H1 (cell line): ENCODE measurements around the gene TMEM106A. TPM values are rescaled to one million over a fixed set of nuclear protein-coding genes. Genes with fewer than 3 reads are reported as not detected.
"Not testable (repeated sequence)": the region's sequence is repeated elsewhere in the genome, so short reads cannot be mapped to it uniquely, and the experiment has no call there.

Source experiments
- CTCF ChIA-PET: fragments of 300-600 bp; sonication (Branson Sonifier 250); formaldehyde crosslinking; loops from one replicate; lab custom pipeline; 2021; ENCODE audit not compliant: partially characterized antibody; lab: Charles Lee
- POLR2A ChIA-PET: fragments of 300-600 bp; sonication (Branson Sonifier 250); formaldehyde crosslinking; loops from one replicate; lab custom pipeline; 2021; ENCODE audit warnings: inconsistent platforms; ENCODE audit not compliant: partially characterized antibody; lab: Charles Lee
- DNase-seq, 2 experiments: peaks; one replicate each; pipeline versions ENCODE4 v3.0.0 to v3.0.0-alpha.2; 2010 to 2022; ENCODE audit warnings: low spot score in 2 of 2, low read depth in 1 of 2, mixed read lengths in 1 of 2
- FAIRE-seq: peaks from 2 replicates; lab custom pipeline; 2011; peaks lifted over from hg19 to GRCh38; lab: Jason Lieb, UNC
- H2AFZ ChIP-seq: 2 replicates; pipeline ENCODE4 v1.8.1; 2012; ENCODE audit warnings: low read length, inconsistent platforms
- H2AK5ac ChIP-seq: 2 replicates; pipeline ENCODE4 v1.6.1; 2013; ENCODE audit warnings: low read depth, low read length
- H2BK120ac ChIP-seq: replicated peaks from 2 replicates; pipeline ENCODE3; 2013; ENCODE audit warnings: low read depth, low read length, inconsistent platforms
- H2BK12ac ChIP-seq: 2 replicates; pipeline ENCODE4 v1.6.1; 2013; ENCODE audit warnings: low read depth, low read length
- H2BK15ac ChIP-seq: 2 replicates; pipeline ENCODE4 v1.6.1; 2013; ENCODE audit warnings: low read length
- H2BK20ac ChIP-seq: 2 replicates; pipeline ENCODE4 v1.6.1; 2013; ENCODE audit warnings: low read length
- H2BK5ac ChIP-seq: 2 replicates; pipeline ENCODE4 v1.6.1; 2013; ENCODE audit warnings: low read depth, low read length
- H3K14ac ChIP-seq: 2 replicates; pipeline ENCODE4 v1.6.1; 2013; ENCODE audit warnings: inconsistent platforms; ENCODE audit not compliant: insufficient read length
- H3K18ac ChIP-seq: 2 replicates; pipeline ENCODE4 v1.6.1; 2013; ENCODE audit warnings: low read length; ENCODE audit errors: extremely low read depth
- H3K23ac ChIP-seq: 2 replicates; pipeline ENCODE4 v1.6.1; 2013; ENCODE audit warnings: inconsistent platforms; ENCODE audit not compliant: insufficient read length
- H3K23me2 ChIP-seq: 2 replicates; pipeline ENCODE4 v1.6.1; 2013; ENCODE audit warnings: low read depth, low read length
- H3K27ac ChIP-seq: 2 replicates; pipeline ENCODE4 v1.6.1; 2011; ENCODE audit warnings: low read depth, low read length, inconsistent platforms
- H3K27me3 ChIP-seq, 4 experiments: replicated peaks in 1 of 4; 1 replicate in 1 of 4; 2 replicates in 3 of 4; pipeline versions ENCODE4 v1.6.1 to v1.8.1; 2011 to 2013; ENCODE audit warnings: low read length in 3 of 4, mild to moderate bottlenecking in 3 of 4, inconsistent platforms in 2 of 4, mixed read lengths in 2 of 4, moderate library complexity in 1 of 4; ENCODE audit not compliant: control insufficient read depth in 3 of 4, insufficient read depth in 3 of 4; ENCODE audit errors: extremely low read depth in 1 of 4
- H3K36me3 ChIP-seq, 4 experiments: 2 replicates each; pipeline versions ENCODE4 v1.6.1 to v1.8.1; 2011 to 2013; ENCODE audit warnings: mild to moderate bottlenecking in 4 of 4, low read length in 3 of 4, moderate library complexity in 2 of 4, control low read depth in 1 of 4, inconsistent platforms in 1 of 4; ENCODE audit not compliant: insufficient read depth in 4 of 4, control insufficient read depth in 2 of 4
- H3K4ac ChIP-seq: replicated peaks from 2 replicates; pipeline ENCODE3; 2013; ENCODE audit warnings: low read length, low read depth, mixed read lengths, inconsistent platforms; ENCODE audit not compliant: insufficient read length
- H3K4me1 ChIP-seq, 4 experiments: replicated peaks in 1 of 4; 1 replicate in 1 of 4; 2 replicates in 3 of 4; pipeline versions ENCODE4 v1.6.1 to v1.8.1; 2011 to 2013; ENCODE audit warnings: low read length in 3 of 4, inconsistent platforms in 2 of 4, mixed read lengths in 1 of 4; ENCODE audit not compliant: insufficient read depth in 4 of 4, control insufficient read depth in 3 of 4
- H3K4me2 ChIP-seq, 2 experiments: 2 replicates each; pipeline versions ENCODE4 v1.6.1 to v1.8.1; 2011 to 2013; ENCODE audit warnings: low read depth in 2 of 2, low read length in 2 of 2, control low read depth in 1 of 2, inconsistent platforms in 1 of 2, mild to moderate bottlenecking in 1 of 2; ENCODE audit not compliant: insufficient read depth in 1 of 2
- H3K4me3 ChIP-seq, 4 experiments: fragments of 200-600, 300-600 bp in 1 of 4; sonication (generic), shearing (Covaris generic), sonication (Bioruptor Twin) in 1 of 4; 2 replicates each; pipeline versions ENCODE4 v1.5.1 to v1.8.1; 2011 to 2016; ENCODE audit warnings: low read length in 4 of 4, low read depth in 3 of 4, control low read depth in 2 of 4, inconsistent platforms in 2 of 4, mild to moderate bottlenecking in 2 of 4, mixed read lengths in 1 of 4, moderate library complexity in 1 of 4; ENCODE audit not compliant: insufficient read depth in 2 of 4; ENCODE audit errors: extremely low read depth in 1 of 4
- H3K56ac ChIP-seq: replicated peaks from 2 replicates; pipeline ENCODE3; 2013; ENCODE audit warnings: low read depth, mild to moderate bottlenecking, mixed read lengths, low read length, inconsistent platforms; ENCODE audit not compliant: insufficient read length
- H3K79me1 ChIP-seq: 2 replicates; pipeline ENCODE4 v1.6.1; 2013; ENCODE audit warnings: low read depth, low read length, control low read depth
- H3K79me2 ChIP-seq, 2 experiments: 2 replicates each; pipeline versions ENCODE4 v1.6.1 to v1.8.1; 2012 to 2013; ENCODE audit warnings: low read length in 2 of 2, mild to moderate bottlenecking in 2 of 2, inconsistent platforms in 1 of 2; ENCODE audit not compliant: insufficient read depth in 2 of 2, control insufficient read depth in 1 of 2
- H3K9ac ChIP-seq, 4 experiments: replicated peaks in 1 of 4; 1 replicate in 1 of 4; 2 replicates in 3 of 4; pipeline versions ENCODE4 v1.6.1 to v1.8.1; 2011 to 2013; ENCODE audit warnings: low read depth in 3 of 4, low read length in 3 of 4, control low read depth in 2 of 4, mild to moderate bottlenecking in 2 of 4, moderate library complexity in 2 of 4, inconsistent platforms in 1 of 4; ENCODE audit errors: extremely low read depth in 1 of 4
- H3K9me3 ChIP-seq, 2 experiments: 2 replicates each; pipeline versions ENCODE4 v1.6.1 to v1.8.1; 2012 to 2013; ENCODE audit warnings: mild to moderate bottlenecking in 2 of 2, moderate library complexity in 2 of 2, control low read depth in 1 of 2, inconsistent platforms in 1 of 2, low read depth in 1 of 2, low read length in 1 of 2, mixed read lengths in 1 of 2; ENCODE audit not compliant: insufficient read depth in 2 of 2
- H4K20me1 ChIP-seq, 2 experiments: replicated peaks in 1 of 2; 2 replicates each; pipeline versions ENCODE3 to v1.8.1; 2011 to 2013; ENCODE audit warnings: inconsistent platforms in 2 of 2, low read length in 2 of 2, mild to moderate bottlenecking in 1 of 2; ENCODE audit not compliant: insufficient read depth in 2 of 2, control insufficient read depth in 1 of 2
- H4K5ac ChIP-seq: 2 replicates; pipeline ENCODE4 v1.6.1; 2013; ENCODE audit warnings: low read length, low read depth, mixed read lengths, inconsistent platforms; ENCODE audit not compliant: insufficient read length
- H4K8ac ChIP-seq: 2 replicates; pipeline ENCODE4 v1.8.0; 2013; ENCODE audit warnings: mild to moderate bottlenecking, moderate library complexity, low read length, inconsistent platforms; ENCODE audit not compliant: insufficient read depth; ENCODE audit errors: extremely low read depth
- H4K91ac ChIP-seq: replicated peaks from 2 replicates; pipeline ENCODE3; 2013; ENCODE audit warnings: low read length, mixed read lengths, inconsistent platforms; ENCODE audit not compliant: insufficient read length
- WGBS, 2 experiments: shearing (Covaris generic) in 1 of 2; methylation state at CpG; one replicate each; pipeline versions ENCODE4 v1.1.6 to v1.1.7; 2013 to 2015; ENCODE audit warnings: low lambda C conversion rate in 2 of 2, mixed read lengths in 2 of 2, inconsistent platforms in 1 of 2, low coverage in 1 of 2, missing lambda C conversion rate in 1 of 2; ENCODE audit not compliant: insufficient replicate concordance in 2 of 2, insufficient coverage in 1 of 2, insufficient read length in 1 of 2; ENCODE audit errors: extremely low coverage in 1 of 2, missing lambda C conversion rate in 1 of 2; 5-methylcytosine and 5-hydroxymethylcytosine counted together
- polyA plus RNA-seq, 7 experiments: library from polyadenylated mRNA; depleted of rRNA in 3 of 7; stranded (reverse) in 5 of 7; unstranded in 2 of 7; fragments of >200 nt in 5 of 7; fragments of 200-250 nt in 2 of 7; gene quantifications; 1 replicate in 5 of 7; 2 replicates in 1 of 7; 4 replicates in 1 of 7; pipeline versions ENCODE4 v1.2.1 to v1.2.3, GENCODE V29; 2011 to 2013; ENCODE audit warnings: missing spikeins in 2 of 7, mixed read lengths in 2 of 7
- total RNA-seq: library from RNA; stranded (reverse); fragmentation: NEBNext Ultra II Directional; extraction: Animal tissue kit (Norgen Biotek cat#: 25700); gene quantifications from 2 replicates; pipeline ENCODE4 v1.2.1, GENCODE V29; 2021

Gene TMEM106A
- total and polyA plus RNA-seq, 2 of the 8 experiments (the other 6 are each of a cell fraction or from before 2014, with no cell fraction given): 3.2 to 5.4 TPM

DNA sequence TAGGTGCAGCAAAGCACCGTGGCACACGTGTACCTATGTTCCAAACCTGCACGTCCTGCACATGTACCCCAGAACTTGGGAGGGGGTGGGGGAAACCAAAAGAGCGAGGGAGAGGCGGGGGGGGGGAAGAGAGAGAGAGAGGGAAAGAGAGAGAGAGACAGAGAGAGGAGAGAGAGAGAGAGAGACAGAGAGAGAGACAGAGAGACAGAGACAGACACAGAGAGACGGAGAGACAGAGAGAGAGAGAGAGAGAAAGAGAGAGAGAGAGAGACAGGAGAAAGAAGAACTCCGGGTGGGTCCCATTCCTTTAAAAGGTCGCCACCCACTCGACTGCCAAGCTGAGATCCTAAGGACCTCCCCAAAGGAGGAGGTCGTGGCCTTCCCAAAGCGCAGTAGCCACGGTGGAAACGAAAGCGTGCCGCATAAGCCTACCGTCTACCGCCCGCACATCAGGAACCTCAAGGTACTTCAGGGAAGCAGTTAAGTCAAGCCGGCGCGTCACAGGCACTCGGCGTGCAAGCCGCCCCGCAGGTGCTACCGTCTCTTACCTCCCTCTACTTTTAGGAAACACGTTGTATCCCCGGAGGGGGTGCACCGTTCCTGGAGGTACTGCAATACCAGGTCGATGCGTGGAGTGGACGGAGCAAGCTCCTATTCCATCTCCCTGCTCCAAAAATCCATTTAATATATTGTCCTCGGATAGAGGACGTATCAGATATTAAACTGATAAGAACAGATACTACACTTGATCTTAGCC is 29.1 kb downstream of the TMEM106A start:
- DNase-seq, H3K23me2 ChIP-seq, H3K9me3 ChIP-seq, H3K18ac ChIP-seq, H2BK120ac ChIP-seq, H2BK15ac ChIP-seq, H3K27ac ChIP-seq, H3K4me1 ChIP-seq, H4K20me1 ChIP-seq, H3K4me3 ChIP-seq, CTCF ChIA-PET, H3K79me1 ChIP-seq, POLR2A ChIA-PET, H3K14ac ChIP-seq, H3K9ac ChIP-seq, H4K91ac ChIP-seq, H3K23ac ChIP-seq, H3K36me3 ChIP-seq, H3K56ac ChIP-seq, H2BK20ac ChIP-seq, H4K5ac ChIP-seq, H3K27me3 ChIP-seq, FAIRE-seq, H3K4ac ChIP-seq, H2AFZ ChIP-seq, H4K8ac ChIP-seq, H2AK5ac ChIP-seq, H3K79me2 ChIP-seq, H2BK12ac ChIP-seq, H3K4me2 ChIP-seq, H2BK5ac ChIP-seq: not testable (repeated sequence)
- no CpG with 5 or more reads among the region's 34 CpGs for WGBS, 2 experiments

DNA sequence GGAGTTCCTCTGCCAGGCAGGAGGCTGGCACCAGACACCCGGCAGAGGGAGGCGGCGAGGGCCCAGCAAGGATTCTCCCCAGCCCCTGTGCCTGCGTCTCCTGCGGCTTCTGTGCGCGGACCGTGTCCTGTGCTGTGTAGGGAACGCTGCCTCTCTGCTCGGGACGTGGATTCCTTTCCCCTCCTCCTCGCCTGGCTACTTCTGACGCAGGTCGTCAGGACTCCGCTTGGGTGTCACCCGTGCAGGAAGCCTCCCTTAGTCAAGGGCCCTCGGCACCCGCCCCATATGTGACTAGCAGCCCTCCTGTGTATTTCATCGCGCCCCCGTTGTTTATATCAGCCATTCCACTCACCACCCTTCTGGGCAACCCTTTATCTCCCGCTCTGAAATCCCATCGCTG is 34.8 kb downstream of the TMEM106A start:
- H3K18ac ChIP-seq, H3K9me3 ChIP-seq, H3K4me2 ChIP-seq, H2BK120ac ChIP-seq, H2BK5ac ChIP-seq, H2AK5ac ChIP-seq, H3K23ac ChIP-seq, CTCF ChIA-PET, H2BK12ac ChIP-seq, POLR2A ChIA-PET, H3K23me2 ChIP-seq, H3K9ac ChIP-seq, H3K79me1 ChIP-seq, H2BK20ac ChIP-seq, H3K56ac ChIP-seq, H4K5ac ChIP-seq, H3K27ac ChIP-seq, FAIRE-seq, H2BK15ac ChIP-seq, H4K8ac ChIP-seq, H3K4me3 ChIP-seq, H3K4ac ChIP-seq, H3K27me3 ChIP-seq, H3K36me3 ChIP-seq, H4K91ac ChIP-seq, H3K79me2 ChIP-seq, H3K14ac ChIP-seq, H3K4me1 ChIP-seq, H2AFZ ChIP-seq, H4K20me1 ChIP-seq: not testable (repeated sequence)
- WGBS, 2 experiments: 34% methylated on average over 13 of the region's 23 CpGs; no CpG with 5 or more reads in 1 of the 2 experiments
- DNase-seq: peak in 1 of 2 experiments; percentile 84
